Brain pericyte (primary cell): ENCODE data around the gene TMC8.
"Not testable (repeated sequence)": the region's sequence is repeated elsewhere in the genome, so short reads cannot be mapped to it uniquely, and the experiment has no call there.

ENCODE experiments used
- DNase-seq: peaks from one replicate; pipeline ENCODE4 v3.0.0-alpha.2; 2012; ENCODE audit warnings: low read depth, low spot score

The TMC8 gene

GRCh38 chr17:78130437-78131101 is at the start of gene TMC8:
TSS of gene TMC8 (plus strand) at chr17:78130771. CDS start at chr17:78131589, 818 bp downstream.
- DNase-seq: no peak

- DNase-seq: no peak
Observed at GRCh38 chr17:78081551-78081950, 49.0 kb upstream of the TMC8 start.

DNA sequence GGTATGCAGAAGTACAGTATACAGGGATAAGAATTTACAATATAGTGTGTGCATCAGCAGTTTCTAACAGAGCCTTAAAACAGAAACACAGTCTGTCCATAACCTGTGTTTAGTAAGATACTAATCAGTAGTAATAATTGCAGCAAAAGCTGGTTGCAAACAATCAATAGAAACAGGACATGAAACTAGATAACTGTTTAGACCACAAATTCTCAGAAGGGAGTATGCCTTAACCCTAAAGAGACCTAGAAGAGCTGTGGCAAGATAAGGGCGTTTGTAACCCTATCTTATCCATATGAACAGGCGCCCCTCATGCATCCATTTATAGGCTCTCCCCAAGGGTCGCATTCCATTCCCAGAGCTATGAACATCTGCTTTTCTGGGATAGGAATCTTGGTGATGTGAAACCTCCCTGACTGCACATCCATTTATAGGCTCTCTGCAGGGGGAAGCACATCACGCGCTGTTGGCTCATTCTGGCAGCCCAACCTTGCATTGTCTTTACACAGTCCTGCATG is 48.2 kb upstream of the TMC8 start:
- not testable (repeated sequence) for DNase-seq

- DNase-seq: no peak
Observed at GRCh38 chr17:78082988-78083387, 47.6 kb upstream of the TMC8 start.

- DNase-seq: no peak
Observed at GRCh38 chr17:78086740-78087139, 43.8 kb upstream of the TMC8 start.

- DNase-seq: no peak
Observed at GRCh38 chr17:78088529-78088928, 42.0 kb upstream of the TMC8 start.

DNA sequence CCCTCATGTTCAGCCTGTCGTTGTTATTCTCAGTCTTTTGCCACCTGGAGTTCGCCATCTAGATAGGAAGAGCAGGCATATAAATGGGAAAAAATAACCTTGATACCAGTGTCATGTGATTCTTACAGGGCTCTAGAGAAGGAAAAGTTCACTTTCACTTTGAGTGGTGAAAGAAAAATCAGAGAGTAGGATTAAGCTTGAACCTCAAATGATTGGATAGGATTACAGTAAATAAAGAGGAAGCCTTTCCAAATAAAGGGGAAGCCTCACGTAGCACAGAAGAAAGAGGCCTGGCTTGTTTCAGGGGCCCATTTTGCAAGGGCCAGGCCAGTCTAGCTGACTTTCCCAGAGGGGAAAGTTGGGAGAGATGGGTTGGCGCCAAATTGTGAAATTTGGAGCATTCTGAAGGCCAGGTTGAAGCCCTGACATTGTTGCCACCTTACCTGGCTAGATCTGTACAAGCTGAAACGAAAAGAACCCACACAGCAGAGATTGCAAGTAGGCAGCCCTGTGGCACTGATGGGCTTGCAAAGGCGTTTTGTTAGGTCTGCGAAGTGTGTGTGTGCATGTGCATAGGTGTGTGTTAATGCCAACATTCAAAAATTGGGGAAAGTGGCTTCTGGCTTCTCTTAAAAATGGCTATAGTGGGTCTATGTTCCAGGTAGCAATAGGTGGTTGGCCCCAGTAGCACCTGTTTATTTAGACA is 40.8 kb upstream of the TMC8 start:
- DNase-seq: no peak

- no peak for DNase-seq
Observed at GRCh38 chr17:78092794-78093324, 37.7 kb upstream of the TMC8 start.

DNA sequence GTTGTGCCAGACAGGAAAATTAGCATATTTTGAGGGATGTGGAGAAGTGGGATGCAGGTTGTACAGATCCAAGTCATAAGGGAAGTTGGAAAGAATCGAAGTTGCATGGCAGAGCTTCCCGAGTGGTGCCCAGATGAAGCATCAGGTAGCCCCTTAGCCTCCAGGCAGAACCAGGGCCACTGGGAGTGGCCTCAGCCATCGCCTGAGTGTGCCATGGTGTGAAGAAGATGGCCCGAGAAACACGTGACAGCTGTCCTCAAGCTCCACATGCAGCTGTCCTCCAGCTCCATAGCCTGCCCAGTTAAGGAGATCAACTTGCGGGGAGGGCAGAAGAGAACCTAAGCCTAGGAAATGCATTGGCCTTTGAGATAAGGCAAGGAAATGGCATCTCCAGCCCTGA is 35.5 kb upstream of the TMC8 start:
- no peak for DNase-seq

- DNase-seq: no peak
Observed at GRCh38 chr17:78096093-78096492, 34.5 kb upstream of the TMC8 start.

DNA sequence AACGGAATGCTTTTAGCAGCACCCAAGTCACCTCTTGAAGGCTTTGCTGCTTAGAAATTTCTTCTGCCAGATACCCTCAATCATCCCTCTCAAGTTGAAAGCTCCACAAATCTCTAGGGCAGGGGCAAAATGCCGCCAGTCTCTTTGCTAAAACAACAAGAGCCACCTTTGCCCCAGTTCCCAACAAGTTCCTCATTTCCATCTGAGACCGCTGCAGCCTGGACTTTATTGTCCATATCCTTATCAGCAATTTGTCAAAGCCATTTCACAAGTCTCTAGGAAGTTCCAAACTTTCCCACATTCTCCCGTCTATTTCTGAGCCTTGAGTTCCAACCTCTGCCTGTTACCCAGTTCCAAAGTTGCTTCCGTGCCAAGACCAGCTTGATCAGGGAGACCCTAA is 29.5 kb upstream of the TMC8 start:
- DNase-seq: no peak

- no peak for DNase-seq
Observed at GRCh38 chr17:78101542-78101941, 29.0 kb upstream of the TMC8 start.

DNA sequence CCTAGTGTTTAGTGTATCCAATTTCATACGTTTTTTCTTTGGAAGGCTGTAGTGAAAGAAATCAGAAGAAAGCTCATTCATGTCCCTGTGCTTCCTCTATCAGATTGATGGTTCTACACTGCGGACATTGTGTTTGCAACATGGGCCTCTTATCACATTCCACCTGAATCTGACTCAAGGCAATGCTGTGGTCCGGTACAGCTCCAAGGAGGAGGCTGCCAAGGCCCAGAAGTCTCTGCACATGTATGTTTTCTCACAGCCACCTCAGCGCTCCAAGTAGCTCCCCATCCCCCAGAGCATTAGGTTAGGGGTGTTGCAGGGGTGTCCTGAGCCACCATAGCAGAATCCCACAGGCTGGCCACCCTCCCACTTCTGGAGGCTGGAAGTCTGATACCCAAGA is 27.3 kb upstream of the TMC8 start:
- DNase-seq: no peak

GRCh38 chr17:78104540-78104941 is 26.0 kb upstream of the TMC8 start:
- no peak for DNase-seq

DNA sequence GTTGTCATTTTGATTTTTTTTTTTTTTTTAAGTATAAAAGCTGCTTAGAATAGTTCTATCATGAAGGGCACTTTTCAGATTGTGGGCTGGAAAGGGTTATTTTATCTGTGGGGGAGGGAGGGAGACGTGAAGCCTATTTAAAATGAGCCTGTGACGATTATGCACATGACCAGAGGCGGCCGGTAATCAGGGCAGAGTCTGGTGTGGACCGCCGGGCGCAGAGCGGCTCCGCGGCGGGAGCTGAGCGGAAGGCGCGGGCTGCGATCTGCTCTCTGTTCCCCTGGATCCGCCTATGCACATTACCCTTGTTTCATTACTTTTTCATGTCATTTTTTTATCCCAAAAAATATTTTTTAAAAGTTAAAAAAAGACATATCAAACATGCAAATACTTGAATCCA is 25.5 kb upstream of the TMC8 start:
- no peak for DNase-seq

DNA sequence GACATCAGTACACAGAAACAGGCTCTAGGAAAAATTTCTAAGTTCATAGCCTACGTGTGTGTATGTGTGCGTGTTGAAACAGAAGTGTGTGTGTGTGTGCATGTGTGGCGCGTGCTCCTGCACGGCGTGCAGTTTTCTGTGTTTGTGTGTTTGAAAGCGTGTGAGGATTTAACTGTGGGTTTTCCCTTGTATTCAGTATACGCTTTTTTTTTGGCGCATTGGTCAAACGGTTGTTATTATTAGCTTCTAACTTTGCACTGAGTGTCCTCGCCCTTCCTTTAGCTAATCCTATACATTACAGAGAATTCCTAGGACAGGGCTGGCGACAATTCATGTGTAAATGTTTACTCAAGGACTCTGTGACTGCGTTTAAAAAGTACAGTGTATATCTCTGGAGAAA is 25.0 kb upstream of the TMC8 start:
- no peak for DNase-seq

DNA sequence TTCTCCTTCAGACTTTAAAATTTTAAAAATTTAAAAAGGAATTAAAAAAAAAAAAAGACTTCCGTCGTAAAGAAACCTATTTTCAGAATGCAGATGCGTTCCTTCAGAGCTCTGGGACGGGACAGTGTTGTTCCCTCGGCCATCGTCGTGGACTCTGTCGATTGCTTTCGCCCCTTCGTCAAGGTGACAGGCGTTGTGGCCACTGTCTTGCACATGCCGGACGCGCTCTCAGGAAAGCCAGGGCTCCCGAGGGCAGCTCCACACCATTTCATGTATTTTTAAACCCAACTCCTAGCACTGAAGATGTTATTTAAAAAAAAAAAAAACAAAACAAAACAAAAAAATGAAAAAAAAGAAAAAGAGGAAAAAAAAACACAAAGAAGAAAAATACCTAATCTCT is 24.4 kb upstream of the TMC8 start:
- no peak for DNase-seq

GRCh38 chr17:78107457-78107856 is 23.1 kb upstream of the TMC8 start:
- no peak for DNase-seq

- no peak for DNase-seq
Observed at GRCh38 chr17:78107976-78108725, 22.4 kb upstream of the TMC8 start.

- no peak for DNase-seq
Observed at GRCh38 chr17:78108726-78109488, 21.7 kb upstream of the TMC8 start.

DNA sequence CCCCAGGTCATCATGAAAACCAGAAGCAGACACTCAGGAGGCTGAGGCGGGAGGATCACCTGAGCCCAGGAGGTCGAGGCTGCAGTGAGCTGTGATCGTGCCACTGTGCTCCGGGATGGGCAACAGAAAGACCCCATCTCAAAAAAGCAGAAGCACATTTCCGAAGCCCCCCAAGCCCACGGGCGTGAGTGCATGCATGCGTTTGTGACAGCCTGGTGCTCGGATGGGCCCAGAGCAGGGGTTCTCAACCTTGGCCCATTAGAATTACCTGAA is 21.1 kb upstream of the TMC8 start:
- no peak for DNase-seq
